Measurements from ENCODE around the gene FAM222B.

The FAM222B gene

DNA sequence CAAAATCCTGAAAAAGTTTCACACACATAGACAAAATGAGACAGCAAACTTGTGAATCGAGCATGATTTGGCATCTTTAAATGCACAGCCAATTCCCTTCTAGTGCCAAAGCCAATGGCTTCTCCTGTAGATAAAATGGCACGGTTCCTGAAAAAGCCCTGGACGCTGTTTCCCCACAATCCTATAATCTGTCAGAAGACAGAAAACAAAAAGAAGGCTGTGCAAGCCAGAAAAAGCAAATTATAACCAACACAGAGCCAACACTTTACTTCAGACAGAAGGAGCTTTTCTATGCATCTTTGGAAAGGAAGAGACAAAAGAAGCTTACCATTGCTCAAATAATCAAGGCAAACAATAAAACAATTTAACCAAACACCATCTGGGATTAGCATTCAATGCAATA is 23.8 kb downstream of the FAM222B start:
- no peak overlapping the region for H2AFZ ChIP-seq (ENCODE audit: low read depth, low read length, severe bottlenecking)
- H3K9ac ChIP-seq (ENCODE audit: low read length): no peak overlapping the region
- no peak overlapping the region for H3K4me3 ChIP-seq (ENCODE audit: insufficient read depth, low read length, poor library complexity, severe bottlenecking)
- H4K20me1 ChIP-seq (ENCODE audit: low read depth, low read length): no peaks in the 10 kb centered on the region
- no peak overlapping the region for H3K4me2 ChIP-seq (ENCODE audit: low read depth, low read length, poor library complexity, severe bottlenecking)
- H3K27ac ChIP-seq (ENCODE audit: low read depth, low read length): no peak overlapping the region
- H3K27me3 ChIP-seq (ENCODE audit: low read length): no peaks in the 10 kb centered on the region
- TF ChIP-seq, protein P1, sequence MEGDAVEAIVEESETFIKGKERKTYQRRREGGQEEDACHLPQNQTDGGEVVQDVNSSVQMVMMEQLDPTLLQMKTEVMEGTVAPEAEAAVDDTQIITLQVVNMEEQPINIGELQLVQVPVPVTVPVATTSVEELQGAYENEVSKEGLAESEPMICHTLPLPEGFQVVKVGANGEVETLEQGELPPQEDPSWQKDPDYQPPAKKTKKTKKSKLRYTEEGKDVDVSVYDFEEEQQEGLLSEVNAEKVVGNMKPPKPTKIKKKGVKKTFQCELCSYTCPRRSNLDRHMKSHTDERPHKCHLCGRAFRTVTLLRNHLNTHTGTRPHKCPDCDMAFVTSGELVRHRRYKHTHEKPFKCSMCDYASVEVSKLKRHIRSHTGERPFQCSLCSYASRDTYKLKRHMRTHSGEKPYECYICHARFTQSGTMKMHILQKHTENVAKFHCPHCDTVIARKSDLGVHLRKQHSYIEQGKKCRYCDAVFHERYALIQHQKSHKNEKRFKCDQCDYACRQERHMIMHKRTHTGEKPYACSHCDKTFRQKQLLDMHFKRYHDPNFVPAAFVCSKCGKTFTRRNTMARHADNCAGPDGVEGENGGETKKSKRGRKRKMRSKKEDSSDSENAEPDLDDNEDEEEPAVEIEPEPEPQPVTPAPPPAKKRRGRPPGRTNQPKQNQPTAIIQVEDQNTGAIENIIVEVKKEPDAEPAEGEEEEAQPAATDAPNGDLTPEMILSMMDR (IDR thresholded peaks at IDR 0.05; ENCODE audit: insufficient read depth, low read length, poor library complexity, severe bottlenecking): no peak
- TF ChIP-seq EZH2phosphoT487 (conservative IDR thresholded peaks at IDR 0.05; ENCODE audit: low read length): no peak
- no peaks in the 10 kb centered on the region for H3K9me2 ChIP-seq (replicated peaks; ENCODE audit: insufficient read depth, low read length)
- H3F3A ChIP-seq (ENCODE audit: insufficient read depth): peaks cover 21% of the 10 kb centered on the region; the same call in 1 of the 2 replicates
- H3K9me3 ChIP-seq (ENCODE audit: insufficient read depth, low read length): no peaks in the 10 kb centered on the region
- no peaks in the 10 kb centered on the region for H3K36me3 ChIP-seq (ENCODE audit: low read length)
- H3K79me2 ChIP-seq (ENCODE audit: insufficient read depth, low read length): peaks cover 79% of the 10 kb centered on the region

DNA sequence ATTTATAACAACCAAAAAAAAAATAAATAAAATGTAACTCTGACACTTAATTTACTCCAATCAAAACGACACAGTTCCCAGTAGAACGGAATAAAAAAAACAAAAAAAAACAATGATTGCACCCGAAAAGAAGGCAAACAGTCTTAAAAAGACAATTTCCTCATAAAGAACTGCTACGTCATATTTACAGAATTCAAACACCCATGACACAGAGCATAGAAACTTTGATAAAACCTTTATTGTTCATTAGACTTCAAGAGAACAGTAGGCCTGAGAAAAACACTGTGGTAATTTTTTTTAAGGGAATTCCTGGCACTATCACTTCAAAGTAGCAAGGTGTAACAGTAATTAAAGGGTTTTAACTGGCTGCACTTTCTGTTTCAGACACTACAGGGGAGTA is 26.1 kb downstream of the FAM222B start:
- H3K79me2 ChIP-seq (ENCODE audit: insufficient read depth, low read length): peaks cover 75% of the 10 kb centered on the region
- TF ChIP-seq, protein P1 (IDR thresholded peaks at IDR 0.05; ENCODE audit: insufficient read depth, low read length, poor library complexity, severe bottlenecking): no peak
- TF ChIP-seq EZH2phosphoT487 (conservative IDR thresholded peaks at IDR 0.05; ENCODE audit: low read length): no peak

DNA sequence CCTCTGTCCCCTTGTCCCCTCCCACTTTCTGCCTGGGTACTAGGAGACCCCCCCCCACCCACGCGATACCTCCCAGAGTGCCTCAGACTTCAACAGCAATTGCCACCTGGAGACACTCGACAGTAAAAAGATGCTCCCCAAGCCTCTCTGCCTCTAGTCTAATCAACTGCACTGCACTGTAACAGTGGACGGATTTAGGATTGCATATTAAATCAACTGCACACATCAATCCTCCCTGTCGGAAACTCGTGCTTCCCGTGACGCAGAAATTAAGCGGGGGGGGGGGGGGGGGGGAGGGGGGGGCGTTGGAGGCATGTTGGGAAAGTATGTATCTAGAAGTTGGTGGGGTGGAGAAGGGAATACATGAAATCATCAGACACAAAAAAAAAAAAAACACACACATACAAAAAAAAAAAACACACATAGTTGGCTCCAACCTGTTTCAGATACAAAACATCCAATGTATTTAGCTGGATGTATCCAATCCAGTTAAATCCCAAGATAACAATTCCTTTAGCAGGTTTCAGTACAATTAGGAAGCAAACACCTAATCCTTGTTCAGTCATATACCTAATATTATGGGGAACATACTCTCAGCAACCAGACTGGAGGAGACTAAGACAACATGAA is 29.7 kb downstream of the FAM222B start:
- peak overlapping the region; percentile 83 for H2AFZ ChIP-seq (ENCODE audit: low read depth, low read length, severe bottlenecking)
- H3K79me2 ChIP-seq (ENCODE audit: insufficient read depth, low read length): peaks cover 81% of the 10 kb centered on the region
- no peaks in the 10 kb centered on the region for H3K9me3 ChIP-seq (ENCODE audit: insufficient read depth, low read length)
- H3K9ac ChIP-seq (ENCODE audit: low read length): peak overlapping the region; percentile 75
- no peaks in the 10 kb centered on the region for H3K27me3 ChIP-seq (ENCODE audit: low read length)
- H3K9me2 ChIP-seq (replicated peaks; ENCODE audit: insufficient read depth, low read length): no peaks in the 10 kb centered on the region
- peaks cover 21% of the 10 kb centered on the region; the same call in 1 of the 2 replicates for H3F3A ChIP-seq (ENCODE audit: insufficient read depth)
- 0 out of 2 replicates have a peak, but pooled peaks cover 4% of the 10 kb centered on the region for H4K20me1 ChIP-seq (ENCODE audit: low read depth, low read length)
- H3K36me3 ChIP-seq (ENCODE audit: low read length): no peaks in the 10 kb centered on the region
- H3K4me3 ChIP-seq (ENCODE audit: insufficient read depth, low read length, poor library complexity, severe bottlenecking): peak overlapping the region; percentile 76
- H3K27ac ChIP-seq (ENCODE audit: low read depth, low read length): peak overlapping the region; percentile 77
- H3K4me2 ChIP-seq (ENCODE audit: low read depth, low read length, poor library complexity, severe bottlenecking): peak overlapping the region; percentile 66
- TF ChIP-seq EZH2phosphoT487 (conservative IDR thresholded peaks at IDR 0.05; ENCODE audit: low read length): no peak

More for the DNA sequence above, 26.1 kb downstream of the FAM222B start:
- Histone ChIP-seq H3K36me3 (ENCODE audit: low read length) (no peaks in the 10 kb centered on the region), H4K20me1 (ENCODE audit: low read depth, low read length) (no peaks in the 10 kb centered on the region), H3K4me2 (ENCODE audit: low read depth, low read length, poor library complexity, severe bottlenecking) (no peak overlapping the region), H3K9me3 (ENCODE audit: insufficient read depth, low read length) (no peaks in the 10 kb centered on the region), H3K9ac (ENCODE audit: low read length) (no peak overlapping the region), H2AFZ (ENCODE audit: low read depth, low read length, severe bottlenecking) (no peak overlapping the region), H3K9me2 (replicated peaks; ENCODE audit: insufficient read depth, low read length) (no peaks in the 10 kb centered on the region), H3K27me3 (ENCODE audit: low read length) (no peaks in the 10 kb centered on the region), H3F3A (ENCODE audit: insufficient read depth) (peaks cover 30% of the 10 kb centered on the region), H3K27ac (ENCODE audit: low read depth, low read length) (no peak overlapping the region), H3K4me3 (ENCODE audit: insufficient read depth, low read length, poor library complexity, severe bottlenecking) (no peak overlapping the region)

DNA sequence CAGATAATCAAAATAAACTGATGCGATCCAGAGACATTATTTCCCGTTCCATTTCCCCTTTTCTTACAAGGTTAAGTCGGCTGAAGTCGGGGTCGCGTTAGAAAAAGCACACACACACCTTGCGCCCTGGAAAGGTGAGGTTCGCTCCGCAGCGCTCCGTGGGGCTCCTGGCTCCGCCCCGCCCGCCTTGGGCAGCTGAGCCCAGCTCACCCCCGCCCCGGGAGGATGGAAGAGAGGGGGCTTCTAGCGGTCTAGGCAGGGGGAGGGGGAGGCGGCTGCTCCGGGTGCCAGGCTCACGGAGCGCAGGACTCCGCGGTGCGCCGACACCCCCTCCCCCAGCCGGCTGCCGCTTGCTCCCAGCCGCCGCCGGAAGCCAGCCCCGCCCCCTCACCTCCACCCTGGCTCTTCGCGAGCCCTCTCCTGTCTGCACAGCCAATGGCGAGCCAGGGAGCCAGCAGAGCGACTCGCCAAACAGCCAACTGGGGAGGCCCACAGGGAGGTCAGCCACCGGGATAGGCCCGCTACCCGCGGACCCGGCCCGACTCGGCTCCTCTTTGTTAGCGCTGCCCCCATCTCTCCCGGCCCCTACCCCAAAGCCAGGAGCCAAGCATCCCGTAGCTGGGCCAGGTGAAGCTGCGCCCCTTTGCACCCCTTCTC is 30.4 kb downstream of the FAM222B start:
- Histone ChIP-seq H3K36me3 (ENCODE audit: low read length) (no peaks in the 10 kb centered on the region), H3K79me2 (ENCODE audit: insufficient read depth, low read length) (peaks cover 80% of the 10 kb centered on the region), H3K9me2 (replicated peaks; ENCODE audit: insufficient read depth, low read length) (no peaks in the 10 kb centered on the region), H3K9me3 (ENCODE audit: insufficient read depth, low read length) (no peaks in the 10 kb centered on the region), H3K4me3 (ENCODE audit: insufficient read depth, low read length, poor library complexity, severe bottlenecking) (peak overlapping the region; percentile 76), H2AFZ (ENCODE audit: low read depth, low read length, severe bottlenecking) (peak overlapping the region; percentile 83), H3K27ac (ENCODE audit: low read depth, low read length) (peak overlapping the region; percentile 77), H3K4me2 (ENCODE audit: low read depth, low read length, poor library complexity, severe bottlenecking) (peak overlapping the region; percentile 87), H3K27me3 (ENCODE audit: low read length) (no peaks in the 10 kb centered on the region), H3K9ac (ENCODE audit: low read length) (peak overlapping the region; percentile 75), H3F3A (ENCODE audit: insufficient read depth) (peaks cover 21% of the 10 kb centered on the region; the same call in 1 of the 2 replicates), H4K20me1 (ENCODE audit: low read depth, low read length) (0 out of 2 replicates have a peak, but pooled peaks cover 4% of the 10 kb centered on the region)
- TF ChIP-seq, protein P1 (IDR thresholded peaks at IDR 0.05; ENCODE audit: insufficient read depth, low read length, poor library complexity, severe bottlenecking): no peak
- TF ChIP-seq EZH2phosphoT487 (conservative IDR thresholded peaks at IDR 0.05; ENCODE audit: low read length): no peak

Data from SU-DHL-6 (cell line).